Activated CD4-positive, alpha-beta T cell treated with anti-CD3 and anti-CD28 coated beads, Interleukin-2, amount 10 ng/mL, durations not matched to agents 24 days and 14 days (primary cell): ENCODE measurements around the gene COL5A2. TPM values are rescaled to one million over a fixed set of nuclear protein-coding genes. Genes with fewer than 3 reads are reported as not detected.

ENCODE experiments used
- DNase-seq: peaks from one replicate; pipeline ENCODE4 v3.0.0; 2022
- H3K27ac Mint-ChIP-seq: one replicate; pipeline ENCODE4 v1.8.0; 2022; ENCODE audit warnings: mild to moderate bottlenecking, mixed read lengths
- H3K27me3 Mint-ChIP-seq: one replicate; pipeline ENCODE4 v1.8.0; 2022; ENCODE audit warnings: mixed read lengths
- H3K36me3 Mint-ChIP-seq: one replicate; pipeline ENCODE4 v1.8.0; 2022; ENCODE audit warnings: low read depth, mild to moderate bottlenecking, mixed read lengths
- H3K4me1 Mint-ChIP-seq: one replicate; pipeline ENCODE4 v1.8.0; 2021; ENCODE audit warnings: mixed read lengths
- H3K4me3 Mint-ChIP-seq: one replicate; pipeline ENCODE4 v1.8.0; 2022; ENCODE audit warnings: mild to moderate bottlenecking, moderate library complexity, mixed read lengths
- H3K9me3 Mint-ChIP-seq: one replicate; pipeline ENCODE4 v1.8.0; 2021; ENCODE audit warnings: mixed read lengths
- intact Hi-C: fragments of 100-400 bp; cut with micrococcal nuclease; formaldehyde crosslinking; loops from one replicate; pipeline ENCODE4 v1.15.1; 2023
- total RNA-seq: library from RNA; stranded (reverse); gene quantifications from 2 replicates; pipeline ENCODE4 v1.2.3, GENCODE V29; 2022

Gene COL5A2
- total RNA-seq, 1 donor from 2014 or later: 0.49 TPM

- H3K4me3 Mint-ChIP-seq: no peak overlapping the region
- no peak for DNase-seq
- peaks cover 2% of the 10 kb centered on the region for H3K4me1 Mint-ChIP-seq
- no peaks in the 10 kb centered on the region for H3K27me3 Mint-ChIP-seq
- no peaks in the 10 kb centered on the region for H3K9me3 Mint-ChIP-seq
- no peak overlapping the region for H3K27ac Mint-ChIP-seq
- intact Hi-C loops: loop anchor here (10.0 kb wide), 1 partner anchor 570 kb away; no protein-coding TSS in a partner anchor
- H3K36me3 Mint-ChIP-seq: no peaks in the 10 kb centered on the region
These were observed 84.5 kb downstream of the COL5A2 start for GRCh38 chr2:189095101-189095500.

DNA sequence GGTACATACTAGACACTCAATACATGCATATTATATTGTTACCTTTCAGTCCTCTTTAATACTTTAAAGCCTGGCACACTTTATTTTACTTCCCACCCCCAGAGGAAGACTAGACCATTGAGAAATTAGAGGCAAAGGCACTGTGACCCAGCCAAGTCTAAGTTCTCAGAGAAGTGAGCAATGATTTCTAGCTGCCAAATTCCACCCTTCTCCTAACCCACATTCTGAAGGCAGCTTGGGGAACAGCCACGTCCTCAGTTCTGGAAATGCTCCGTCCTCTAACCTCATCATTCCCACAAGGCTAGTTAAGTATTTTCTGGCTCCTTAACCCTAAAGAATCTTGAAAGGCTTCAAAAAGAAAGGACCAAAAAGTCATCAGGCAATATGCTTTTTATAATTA, 86.6 kb downstream of the COL5A2 start:
- no peaks in the 10 kb centered on the region for H3K9me3 Mint-ChIP-seq
- H3K36me3 Mint-ChIP-seq: no peaks in the 10 kb centered on the region
- H3K27me3 Mint-ChIP-seq: no peaks in the 10 kb centered on the region
- H3K27ac Mint-ChIP-seq: no peak overlapping the region
- intact Hi-C loops: loop anchor here (10.0 kb wide), 1 partner anchor 568 kb away; no protein-coding TSS in a partner anchor
- H3K4me1 Mint-ChIP-seq: peaks cover 5% of the 10 kb centered on the region
- DNase-seq: no peak
- no peak overlapping the region for H3K4me3 Mint-ChIP-seq

GRCh38 chr2:189091253-189091652, 88.3 kb downstream of the COL5A2 start:
- H3K27me3 Mint-ChIP-seq: no peaks in the 10 kb centered on the region
- H3K36me3 Mint-ChIP-seq: no peaks in the 10 kb centered on the region
- no peaks in the 10 kb centered on the region for H3K9me3 Mint-ChIP-seq
- intact Hi-C loops: loop anchor here (10.0 kb wide), 1 partner anchor 566 kb away; no protein-coding TSS in a partner anchor
- H3K27ac Mint-ChIP-seq: no peak overlapping the region
- no peak overlapping the region for H3K4me3 Mint-ChIP-seq
- no peak for DNase-seq
- peaks cover 5% of the 10 kb centered on the region for H3K4me1 Mint-ChIP-seq

DNA sequence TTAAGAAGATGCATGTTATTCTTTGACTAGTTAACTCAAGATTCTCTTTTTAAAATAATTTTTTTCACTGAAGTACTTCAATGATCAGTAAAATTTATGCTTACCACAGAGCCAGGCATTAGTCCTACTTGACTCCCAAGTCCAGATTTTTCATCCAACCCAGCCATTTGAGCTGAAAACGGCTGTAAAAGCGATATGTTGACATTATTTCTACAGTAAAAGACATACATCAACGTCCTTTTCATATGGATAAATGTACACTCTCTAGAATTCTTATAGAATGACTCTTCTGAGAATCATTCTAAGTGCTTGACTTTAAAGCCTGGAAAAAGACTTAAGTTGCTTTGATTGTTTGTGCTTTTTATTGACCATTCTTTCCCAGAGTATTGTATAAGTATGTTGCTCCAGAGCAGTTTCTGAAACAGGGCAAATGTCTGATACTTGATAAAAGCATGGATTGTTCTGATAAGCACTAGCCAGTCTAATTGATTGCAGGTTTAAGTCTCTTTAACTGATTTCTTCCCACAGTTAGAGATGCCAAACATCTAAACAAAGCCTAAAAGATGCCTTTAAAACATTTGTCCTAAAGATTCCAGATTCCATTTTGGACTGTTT, 90.9 kb downstream of the COL5A2 start:
- Mint-ChIP-seq H3K27me3 (no peaks in the 10 kb centered on the region), H3K4me3 (no peak overlapping the region), H3K27ac (no peak overlapping the region), H3K9me3 (no peaks in the 10 kb centered on the region), H3K4me1 (peaks cover 5% of the 10 kb centered on the region), H3K36me3 (no peaks in the 10 kb centered on the region)
- no peak for DNase-seq
- intact Hi-C loops: no loop called here

- no peak overlapping the region for H3K27ac Mint-ChIP-seq
- intact Hi-C loops: no loop called here
- DNase-seq: no peak
- H3K4me3 Mint-ChIP-seq: no peak overlapping the region
- no peaks in the 10 kb centered on the region for H3K36me3 Mint-ChIP-seq
- peaks cover 5% of the 10 kb centered on the region for H3K4me1 Mint-ChIP-seq
- H3K9me3 Mint-ChIP-seq: no peaks in the 10 kb centered on the region
- H3K27me3 Mint-ChIP-seq: no peaks in the 10 kb centered on the region
These were observed 92.9 kb downstream of the COL5A2 start for GRCh38 chr2:189086710-189087109.

- no peaks in the 10 kb centered on the region for H3K9me3 Mint-ChIP-seq
- H3K4me1 Mint-ChIP-seq: peaks cover 5% of the 10 kb centered on the region
- no peak overlapping the region for H3K4me3 Mint-ChIP-seq
- no peak for DNase-seq
- intact Hi-C loops: no loop called here
- H3K27ac Mint-ChIP-seq: no peak overlapping the region
- no peaks in the 10 kb centered on the region for H3K36me3 Mint-ChIP-seq
- H3K27me3 Mint-ChIP-seq: no peaks in the 10 kb centered on the region
These were observed 93.3 kb downstream of the COL5A2 start for GRCh38 chr2:189086250-189086649.

DNA sequence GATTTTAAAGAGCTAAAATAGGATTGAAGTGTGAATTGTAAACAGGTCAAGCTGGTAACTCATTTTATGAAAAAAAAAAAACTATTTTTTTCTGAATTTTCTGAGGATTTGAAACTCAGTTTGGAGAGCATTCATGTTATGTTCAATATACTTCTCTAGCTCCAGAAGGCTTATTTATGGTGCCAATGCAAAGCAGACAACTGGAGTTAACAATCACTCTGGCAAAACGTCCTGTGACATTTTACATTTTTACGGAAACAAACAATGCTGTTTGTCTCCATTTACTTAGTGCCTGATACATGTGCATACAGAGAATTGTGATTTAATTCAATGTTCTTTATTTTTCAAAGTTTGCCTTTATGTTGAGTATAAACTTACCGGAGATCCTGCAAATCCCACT, 96.0 kb downstream of the COL5A2 start:
- H3K4me3 Mint-ChIP-seq: no peak overlapping the region
- no peaks in the 10 kb centered on the region for H3K9me3 Mint-ChIP-seq
- H3K27me3 Mint-ChIP-seq: no peaks in the 10 kb centered on the region
- H3K36me3 Mint-ChIP-seq: no peaks in the 10 kb centered on the region
- intact Hi-C loops: no loop called here
- H3K4me1 Mint-ChIP-seq: no peaks in the 10 kb centered on the region
- H3K27ac Mint-ChIP-seq: no peak overlapping the region
- no peak for DNase-seq

DNA sequence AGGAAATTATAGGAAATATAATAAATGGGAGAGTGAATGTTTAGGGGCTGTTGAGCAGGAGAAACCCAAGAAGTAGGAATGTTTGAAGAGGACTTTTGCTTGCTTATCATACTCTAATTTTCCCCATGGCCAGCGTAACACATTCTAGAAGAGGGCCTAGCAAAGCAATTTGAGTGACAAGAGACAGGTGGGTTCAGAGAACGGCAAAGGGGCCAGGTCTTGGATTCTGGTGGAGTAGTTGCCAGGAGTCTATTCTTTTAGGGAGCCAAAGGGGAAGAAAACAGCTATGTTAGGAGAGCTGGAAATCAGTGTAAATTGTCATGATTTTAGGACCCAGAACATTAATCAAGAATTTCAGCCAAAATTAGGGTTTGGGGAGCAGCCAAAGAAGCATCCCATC, 96.5 kb downstream of the COL5A2 start:
- Mint-ChIP-seq H3K4me3 (no peak overlapping the region), H3K27ac (no peak overlapping the region), H3K36me3 (no peaks in the 10 kb centered on the region), H3K4me1 (no peaks in the 10 kb centered on the region), H3K27me3 (no peaks in the 10 kb centered on the region), H3K9me3 (no peaks in the 10 kb centered on the region)
- intact Hi-C loops: no loop called here
- DNase-seq: no peak

GRCh38 chr2:189082376-189082975, 97.1 kb downstream of the COL5A2 start:
- Mint-ChIP-seq H3K36me3 (no peaks in the 10 kb centered on the region), H3K27ac (no peak overlapping the region), H3K9me3 (no peaks in the 10 kb centered on the region), H3K27me3 (no peaks in the 10 kb centered on the region), H3K4me1 (no peaks in the 10 kb centered on the region), H3K4me3 (no peak overlapping the region)
- intact Hi-C loops: no loop called here
- no peak for DNase-seq

- intact Hi-C loops: no loop called here
- H3K4me3 Mint-ChIP-seq: no peak overlapping the region
- no peaks in the 10 kb centered on the region for H3K9me3 Mint-ChIP-seq
- no peak for DNase-seq
- no peaks in the 10 kb centered on the region for H3K36me3 Mint-ChIP-seq
- H3K4me1 Mint-ChIP-seq: no peaks in the 10 kb centered on the region
- H3K27me3 Mint-ChIP-seq: no peaks in the 10 kb centered on the region
- H3K27ac Mint-ChIP-seq: no peak overlapping the region
These were observed 103.0 kb downstream of the COL5A2 start for GRCh38 chr2:189076572-189076971.

DNA sequence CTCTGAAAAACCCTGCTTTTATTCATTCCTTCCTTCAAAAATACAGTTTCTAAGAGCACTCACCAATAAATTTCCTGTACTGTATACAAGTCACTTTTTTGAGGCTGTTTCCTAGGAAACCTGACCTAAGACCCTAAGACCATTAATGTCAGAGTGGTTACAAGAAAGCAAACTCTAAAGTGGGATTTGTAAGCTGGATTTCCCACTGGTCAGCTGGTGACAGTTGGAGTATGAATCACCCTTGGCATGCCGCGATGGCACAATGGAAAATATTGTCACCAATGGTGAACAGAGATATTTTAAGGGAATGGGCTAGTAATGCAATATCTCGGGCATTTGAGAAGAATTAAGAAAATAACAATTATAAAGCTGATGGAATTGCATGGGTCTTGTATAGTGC, 103.4 kb downstream of the COL5A2 start:
- no peak overlapping the region for H3K27ac Mint-ChIP-seq
- H3K9me3 Mint-ChIP-seq: no peaks in the 10 kb centered on the region
- no peaks in the 10 kb centered on the region for H3K4me1 Mint-ChIP-seq
- no peak overlapping the region for H3K4me3 Mint-ChIP-seq
- no peaks in the 10 kb centered on the region for H3K36me3 Mint-ChIP-seq
- H3K27me3 Mint-ChIP-seq: no peaks in the 10 kb centered on the region
- intact Hi-C loops: no loop called here
- no peak for DNase-seq

DNA sequence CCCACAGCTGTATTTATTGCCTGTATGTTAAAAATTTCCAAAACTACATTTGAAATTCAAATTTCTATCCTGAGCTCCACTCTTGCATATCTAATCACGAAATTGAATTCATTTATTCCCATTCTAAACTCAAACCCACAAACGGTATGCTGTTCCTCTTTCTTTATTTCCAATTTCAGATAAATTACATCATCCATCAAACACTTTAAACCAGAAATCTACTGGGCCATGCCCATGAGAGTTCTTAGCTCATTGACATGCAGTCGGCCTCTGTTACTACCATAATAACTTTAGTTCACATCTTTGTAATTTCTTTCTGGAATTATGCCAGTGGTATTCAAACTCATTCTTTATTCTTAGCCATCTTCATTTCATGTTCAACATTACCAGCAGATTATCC, 105.1 kb downstream of the COL5A2 start:
- DNase-seq: no peak
- Mint-ChIP-seq H3K4me1 (no peaks in the 10 kb centered on the region), H3K27ac (no peak overlapping the region), H3K36me3 (no peaks in the 10 kb centered on the region), H3K4me3 (no peak overlapping the region), H3K27me3 (no peaks in the 10 kb centered on the region), H3K9me3 (no peaks in the 10 kb centered on the region)
- intact Hi-C loops: no loop called here

GRCh38 chr2:189072036-189072435, 107.5 kb downstream of the COL5A2 start:
- no peak for DNase-seq
- H3K9me3 Mint-ChIP-seq: no peaks in the 10 kb centered on the region
- H3K27me3 Mint-ChIP-seq: no peaks in the 10 kb centered on the region
- no peaks in the 10 kb centered on the region for H3K36me3 Mint-ChIP-seq
- no peak overlapping the region for H3K27ac Mint-ChIP-seq
- intact Hi-C loops: no loop called here
- H3K4me3 Mint-ChIP-seq: no peak overlapping the region
- no peaks in the 10 kb centered on the region for H3K4me1 Mint-ChIP-seq

DNA sequence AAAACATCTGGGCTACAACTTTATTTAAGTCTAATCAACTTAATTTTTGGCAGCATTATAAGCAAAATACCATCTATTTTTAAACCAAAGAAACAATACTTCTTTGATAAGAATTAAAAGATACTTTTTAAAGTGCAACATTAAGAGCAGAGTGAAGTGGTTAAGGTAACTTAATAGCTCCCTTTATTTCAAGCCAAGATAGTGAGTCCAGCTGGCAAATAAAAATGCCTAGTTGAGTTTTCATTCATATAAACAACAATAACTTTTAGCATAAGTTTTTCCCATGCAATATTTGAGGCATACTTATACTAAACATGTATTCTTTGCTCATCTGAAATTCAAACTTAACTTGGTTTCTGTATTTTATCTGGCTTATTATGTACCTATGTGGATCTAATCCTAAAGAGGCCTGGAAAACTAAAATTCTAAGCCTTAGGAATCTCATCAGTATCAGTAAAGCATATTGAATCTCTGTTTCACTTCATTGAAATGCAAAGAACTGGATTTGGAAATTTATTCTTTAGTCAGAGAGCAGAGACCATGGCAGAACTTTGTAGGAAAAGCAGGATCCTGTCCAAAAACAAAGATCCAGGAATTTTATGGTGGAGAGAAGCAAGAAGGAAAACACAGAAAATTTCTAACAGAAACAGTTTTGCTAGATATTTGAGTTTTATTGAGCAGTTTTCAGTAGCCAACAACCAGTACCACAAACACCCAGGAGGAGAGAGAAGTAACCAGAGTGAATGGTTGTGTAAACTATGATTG, 109.5 kb downstream of the COL5A2 start:
- Mint-ChIP-seq H3K4me1 (no peaks in the 10 kb centered on the region), H3K9me3 (no peaks in the 10 kb centered on the region), H3K27ac (no peak overlapping the region), H3K4me3 (no peak overlapping the region), H3K36me3 (no peaks in the 10 kb centered on the region), H3K27me3 (no peaks in the 10 kb centered on the region)
- no peak for DNase-seq
- intact Hi-C loops: no loop called here
